ENCODE data around the gene PTGDS.

PTGDS gene

GRCh38 chr9:136946228-136947027 is 30.9 kb upstream of the PTGDS start:
- DNase-seq = no peak

DNA sequence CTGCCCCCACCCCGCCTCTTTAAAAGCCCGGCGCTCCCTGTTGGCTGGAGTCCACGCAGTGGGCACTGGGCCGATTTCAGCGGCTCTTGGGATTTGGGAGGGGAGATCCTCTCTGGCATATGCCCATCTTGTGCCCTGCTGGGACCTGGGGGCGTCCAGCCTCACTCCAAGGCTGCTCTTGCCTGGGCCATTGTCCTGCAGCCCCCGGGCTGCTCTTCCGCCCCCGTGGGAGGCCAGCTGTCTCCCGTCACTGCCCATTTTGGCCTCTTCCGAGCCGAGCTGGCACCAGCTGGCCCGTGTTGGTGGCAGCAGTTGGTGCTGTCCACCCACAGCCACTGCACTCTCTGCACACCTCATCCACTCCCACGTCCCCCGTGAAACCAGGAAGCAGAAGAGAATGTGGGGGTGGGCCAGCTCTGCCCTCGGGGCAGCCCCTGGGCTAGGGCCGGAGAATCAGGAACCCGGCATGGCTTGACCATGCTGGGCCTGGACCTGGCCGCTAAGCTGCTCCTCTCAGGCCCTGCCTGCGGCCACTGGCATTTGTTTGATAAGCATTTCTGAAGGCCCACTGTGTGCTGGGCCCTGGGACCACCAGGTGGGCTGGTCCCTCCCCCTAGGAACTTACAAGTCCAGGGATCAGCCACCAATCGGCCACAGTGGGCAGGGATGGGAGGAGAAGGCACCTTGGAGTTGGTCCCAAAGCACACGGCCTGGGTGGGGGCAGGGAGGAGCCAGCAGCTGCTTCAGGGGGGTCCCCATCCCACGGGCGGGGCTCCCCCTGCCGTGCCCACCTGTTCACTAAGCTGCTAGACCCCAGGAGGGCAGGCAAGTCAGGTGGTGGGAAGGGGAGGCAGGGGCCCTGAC is 30.0 kb upstream of the PTGDS start:
- DNase-seq = no peak

DNA sequence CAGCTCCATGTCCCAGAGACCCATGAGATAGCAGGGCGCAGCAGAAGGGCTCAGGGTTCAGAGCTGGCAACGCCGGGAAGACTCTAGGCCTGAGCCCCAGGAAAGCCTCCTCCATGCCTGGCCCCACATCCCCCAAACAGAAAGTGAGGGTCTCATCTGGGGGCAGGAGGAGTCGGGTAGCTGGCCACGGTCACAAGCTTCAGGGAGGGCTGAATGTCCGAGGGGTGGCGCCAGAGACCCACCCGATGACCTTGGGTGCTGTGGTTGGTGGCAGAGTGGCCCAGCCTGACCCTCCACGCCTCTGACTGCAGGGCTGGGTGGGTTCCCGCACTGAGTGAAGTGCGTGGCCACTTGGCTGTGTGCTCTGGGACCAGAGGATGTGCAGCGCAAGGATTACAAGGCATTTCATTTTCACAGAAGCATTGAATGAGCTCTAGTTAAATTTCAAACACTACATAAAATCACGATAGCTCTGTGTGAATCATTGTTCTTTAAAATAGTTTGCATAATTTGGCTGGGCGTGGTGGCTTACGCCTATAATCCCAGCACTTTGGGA is 29.3 kb upstream of the PTGDS start:
- no peak for DNase-seq

DNA sequence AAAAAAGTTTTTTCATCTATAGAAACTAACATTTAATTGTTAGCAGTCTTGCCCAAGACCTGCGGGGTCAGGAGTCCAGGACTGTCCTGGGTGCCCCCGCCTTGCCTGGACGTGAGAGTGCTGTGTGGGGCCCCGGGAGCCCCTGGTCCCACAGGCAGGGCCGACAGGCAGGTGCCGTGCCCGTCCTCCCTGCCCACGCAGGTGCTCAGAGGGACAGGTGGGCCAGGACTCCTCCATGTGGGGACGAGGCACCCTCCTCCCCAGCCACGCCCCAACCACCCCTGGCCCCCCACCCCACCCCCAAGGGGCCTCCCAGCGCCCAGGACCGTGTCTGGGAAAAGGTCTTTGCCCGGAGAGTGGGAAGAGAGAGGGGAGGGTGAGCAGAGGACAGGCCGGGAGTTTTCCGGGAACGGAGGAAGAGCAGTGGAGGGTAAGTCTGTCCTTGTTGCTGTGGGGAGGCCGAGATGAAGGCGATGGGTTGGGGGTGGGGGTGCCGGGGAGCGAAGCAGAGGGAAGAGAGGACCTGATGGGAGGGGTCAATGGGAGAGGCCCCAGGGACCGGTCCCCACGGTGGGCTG is 28.0 kb upstream of the PTGDS start:
- no peak for DNase-seq

DNA sequence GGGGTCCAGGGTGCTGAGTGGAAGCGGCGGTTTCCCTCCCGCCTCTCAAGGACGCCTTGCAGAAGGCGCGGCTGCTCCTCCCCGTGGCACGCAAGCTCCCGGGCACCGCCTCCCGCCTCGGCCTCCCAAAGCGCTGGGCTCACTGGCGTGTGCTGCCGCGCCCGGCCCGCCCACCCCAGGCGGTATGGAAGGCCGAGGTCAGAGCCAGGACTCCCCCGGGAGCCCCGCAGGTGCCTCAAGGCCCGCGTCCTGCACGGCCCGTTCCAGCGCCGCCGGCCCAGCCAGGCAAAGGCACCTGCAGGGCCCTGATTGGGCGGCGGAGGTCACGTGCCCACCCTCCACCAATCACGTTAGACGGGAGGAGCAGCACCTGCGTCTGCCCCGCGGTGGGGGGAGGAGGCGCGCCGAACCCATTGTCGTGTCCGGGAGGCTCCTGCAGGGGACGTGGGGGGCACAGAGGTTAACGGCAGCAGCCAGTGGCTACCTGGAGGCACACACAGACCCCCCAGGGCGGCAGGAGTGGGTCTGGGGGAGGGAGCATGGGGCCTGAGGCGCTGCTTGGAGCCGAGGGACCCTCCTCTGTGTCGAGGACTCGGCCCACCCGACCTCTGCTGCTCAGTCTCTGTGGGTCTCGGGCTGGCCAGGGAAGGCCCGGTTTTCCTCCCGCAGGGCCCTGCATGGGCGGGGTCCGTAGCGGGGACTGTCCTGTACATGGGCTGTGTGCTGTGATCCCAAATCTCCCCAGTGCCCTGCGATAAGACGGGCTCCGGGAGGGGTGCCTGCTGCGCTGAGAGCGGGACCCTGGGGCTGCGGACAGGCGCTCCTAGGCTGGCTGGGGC is 27.3 kb upstream of the PTGDS start:
- DNase-seq = peak; percentile 55 to 85

GRCh38 chr9:136950656-136951276 is 26.5 kb upstream of the PTGDS start:
- no peak for DNase-seq

- no peak for DNase-seq
Observed at GRCh38 chr9:136951541-136952320, 25.6 kb upstream of the PTGDS start, which contains the start of gene LCN12. LCN12 (plus strand) TSS chr9:136952273; CDS start chr9:136952328, 55 bp downstream.

GRCh38 chr9:136952321-136952850 is 24.9 kb upstream of the PTGDS start:
- no peak for DNase-seq

- DNase-seq = no peak
Observed at GRCh38 chr9:136952876-136953770, 24.2 kb upstream of the PTGDS start.

GRCh38 chr9:136953771-136954269 is 23.5 kb upstream of the PTGDS start:
- no peak for DNase-seq

GRCh38 chr9:136954270-136955083 is 22.8 kb upstream of the PTGDS start:
- DNase-seq = no peak

DNA sequence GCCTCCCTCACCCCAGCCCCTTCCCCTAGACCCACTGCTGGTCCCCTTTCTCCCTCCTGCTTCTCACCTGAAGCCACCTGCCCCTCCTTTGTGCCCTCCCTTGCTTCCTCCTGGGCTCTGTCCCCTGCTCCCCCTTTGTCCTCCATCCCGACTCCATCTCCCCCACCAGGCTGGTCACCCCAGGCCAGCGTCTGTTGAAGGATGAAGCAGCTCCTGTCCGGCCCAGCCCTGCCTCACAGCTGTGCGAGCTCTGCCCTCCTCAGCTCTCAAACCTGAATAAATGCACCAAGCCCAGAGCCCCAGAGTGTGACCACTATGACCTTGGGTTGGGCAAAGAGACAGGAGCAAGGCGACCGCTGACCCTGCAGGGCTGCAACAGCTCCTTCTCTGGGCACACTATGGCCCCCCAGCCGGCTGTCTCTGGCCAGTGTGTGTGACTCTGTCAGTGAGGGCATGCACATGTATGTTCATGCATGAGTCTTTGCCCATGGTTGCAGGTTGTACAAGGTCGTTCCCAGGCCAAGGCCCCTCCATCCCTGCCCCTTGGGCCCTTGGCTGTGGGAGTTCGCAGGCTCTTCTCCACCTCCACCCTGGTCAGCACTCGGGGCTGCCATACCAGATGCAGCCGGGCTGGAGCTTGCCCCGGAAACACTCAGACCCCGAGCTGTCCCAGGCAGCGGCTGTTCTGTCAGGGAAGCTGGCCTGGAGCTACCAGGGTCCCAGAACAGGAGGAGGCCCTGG is 21.9 kb upstream of the PTGDS start:
- no peak for DNase-seq

DNA sequence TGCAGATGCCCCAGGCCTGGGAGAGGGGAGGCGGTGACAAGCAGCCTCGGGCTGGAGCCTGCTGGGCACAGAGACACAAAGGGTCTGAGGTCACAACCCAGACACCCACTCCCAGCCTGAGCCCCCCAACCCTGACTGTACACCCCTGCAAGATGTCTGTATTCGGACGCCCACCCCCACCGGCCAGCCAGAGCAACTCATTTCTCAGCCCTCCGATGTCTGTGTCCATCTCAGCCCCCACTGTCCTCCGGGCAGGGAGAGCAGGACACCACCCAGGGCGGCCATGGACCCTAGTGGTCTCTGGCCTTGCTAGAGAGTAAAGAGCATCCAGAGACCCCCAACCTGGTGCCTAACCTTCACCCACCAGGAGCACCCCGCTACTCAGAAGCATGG is 21.4 kb upstream of the PTGDS start:
- DNase-seq = no peak

DNA sequence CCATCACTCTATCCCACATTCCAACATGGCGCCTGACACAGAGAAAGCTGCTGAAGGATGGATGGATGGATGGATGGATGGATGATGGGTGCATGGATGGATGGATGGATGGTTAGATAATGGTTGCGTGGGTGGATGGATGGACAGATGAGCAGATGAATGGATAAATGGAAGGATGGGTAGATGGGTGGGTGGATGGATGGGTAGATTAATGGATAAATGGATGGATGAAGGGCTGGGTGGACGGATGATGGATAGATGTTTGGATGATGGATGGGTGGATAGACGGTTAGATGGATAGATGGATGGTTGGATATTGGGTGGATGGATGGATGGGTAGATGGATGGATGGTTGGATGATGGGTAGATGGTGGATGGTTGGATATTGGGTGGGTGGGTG is 20.7 kb upstream of the PTGDS start:
- DNase-seq = no peak

DNA sequence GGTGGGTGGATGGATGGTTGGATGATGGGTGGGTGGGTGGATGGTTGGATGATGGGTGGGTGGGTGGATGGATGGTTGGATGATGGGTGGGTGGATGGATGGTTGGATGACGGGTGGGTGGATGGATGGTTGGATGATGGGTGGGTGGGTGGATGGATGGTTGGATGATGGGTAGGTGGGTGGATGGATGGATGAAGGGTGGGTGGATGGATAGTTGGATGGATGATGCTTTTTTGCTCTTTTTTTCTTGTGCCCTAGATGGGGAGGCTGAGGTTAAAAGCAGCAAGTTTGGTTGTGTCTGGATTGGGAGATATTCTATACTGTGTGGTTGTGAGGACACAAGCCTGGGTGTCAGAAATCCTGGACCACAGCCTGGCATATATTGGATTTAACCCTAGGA is 19.8 kb upstream of the PTGDS start:
- no peak for DNase-seq

GRCh38 chr9:136957901-136958300 is 19.4 kb upstream of the PTGDS start:
- DNase-seq = no peak

DNA sequence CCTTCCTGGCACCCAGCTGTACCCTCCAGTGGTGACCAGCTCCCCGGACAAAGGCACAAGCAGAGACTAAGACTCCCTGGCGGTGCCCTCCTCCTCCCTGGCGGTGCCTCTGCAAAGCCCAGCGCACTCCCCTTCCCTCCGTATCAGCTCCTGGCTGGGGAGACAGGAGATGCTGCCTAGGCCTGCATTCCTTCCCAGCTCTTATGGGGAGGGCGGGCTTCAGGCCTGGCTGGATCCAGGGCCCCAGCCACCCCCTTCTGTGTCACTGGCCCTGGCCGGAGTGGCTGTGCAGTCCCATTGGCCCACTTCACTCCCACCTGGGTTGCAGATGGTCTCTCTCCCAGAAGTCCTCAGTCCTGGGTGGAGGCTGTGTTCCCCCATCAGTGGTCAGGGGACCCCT is 18.8 kb upstream of the PTGDS start:
- no peak for DNase-seq

Measured in NCI-H187 (cell line).